Astrocyte (in vitro differentiated cells and primary cell): Measurements from ENCODE around the gene ZNF879. TPM values are rescaled to one million over a fixed set of nuclear protein-coding genes. Genes with fewer than 3 reads are reported as not detected.

Source experiments
- DNase-seq: peaks from one replicate; pipeline ENCODE4 v3.0.0-alpha.2; 2010; ENCODE audit warnings: low read depth
- FAIRE-seq: peaks from 2 replicates; lab custom pipeline; 2011; peaks lifted over from hg19 to GRCh38; lab: Jason Lieb, UNC
- H2AFZ ChIP-seq: 2 replicates; pipeline ENCODE4 v1.6.0; 2012; ENCODE audit warnings: low read depth, low read length, inconsistent platforms
- H3K27ac ChIP-seq: 2 replicates; pipeline ENCODE4 v1.5.1; 2011; ENCODE audit warnings: low read depth, low read length, inconsistent platforms
- H3K27me3 ChIP-seq: 2 replicates; pipeline ENCODE4 v1.6.0; 2011; ENCODE audit warnings: low read length, inconsistent platforms; ENCODE audit not compliant: insufficient read depth
- H3K36me3 ChIP-seq: 2 replicates; pipeline ENCODE4 v1.5.1; 2011; ENCODE audit warnings: low read length, inconsistent platforms; ENCODE audit not compliant: insufficient read depth
- H3K4me1 ChIP-seq: 2 replicates; pipeline ENCODE4 v1.5.1; 2011; ENCODE audit warnings: low read length, inconsistent platforms; ENCODE audit not compliant: insufficient read depth
- H3K4me2 ChIP-seq: 2 replicates; pipeline ENCODE4 v1.6.0; 2012; ENCODE audit warnings: low read length, inconsistent platforms
- H3K4me3 ChIP-seq: 2 replicates; pipeline ENCODE4 v1.5.1; 2011; ENCODE audit warnings: low read depth, mild to moderate bottlenecking, low read length, inconsistent platforms; ENCODE audit not compliant: insufficient read depth
- H3K79me2 ChIP-seq: 2 replicates; pipeline ENCODE4 v1.6.0; 2012; ENCODE audit warnings: mild to moderate bottlenecking, low read length, inconsistent platforms; ENCODE audit not compliant: insufficient read depth
- H3K9ac ChIP-seq: 2 replicates; pipeline ENCODE4 v1.6.0; 2012; ENCODE audit warnings: mild to moderate bottlenecking, low read length, inconsistent platforms
- H3K9me3 ChIP-seq: 2 replicates; pipeline ENCODE4 v1.5.1; 2012; ENCODE audit warnings: low read depth, mild to moderate bottlenecking, low read length, inconsistent platforms; ENCODE audit not compliant: insufficient read depth
- H4K20me1 ChIP-seq: 2 replicates; pipeline ENCODE4 v1.6.0; 2012; ENCODE audit warnings: low read length, inconsistent platforms; ENCODE audit not compliant: insufficient read depth
- H3K27ac Mint-ChIP-seq: one replicate; pipeline ENCODE4 v1.8.0; 2021; ENCODE audit warnings: mild to moderate bottlenecking, mixed read lengths; ENCODE audit not compliant: unreplicated experiment
- H3K27me3 Mint-ChIP-seq: one replicate; pipeline ENCODE4 v1.8.0; 2021; ENCODE audit warnings: low read depth, mixed read lengths; ENCODE audit not compliant: unreplicated experiment
- H3K36me3 Mint-ChIP-seq: one replicate; pipeline ENCODE4 v1.8.0; 2021; ENCODE audit warnings: low read depth, mixed read lengths; ENCODE audit not compliant: unreplicated experiment
- H3K4me1 Mint-ChIP-seq: one replicate; pipeline ENCODE4 v1.8.0; 2021; ENCODE audit warnings: low read depth, mixed read lengths; ENCODE audit not compliant: unreplicated experiment
- H3K4me3 Mint-ChIP-seq: one replicate; pipeline ENCODE4 v1.8.0; 2021; ENCODE audit warnings: mild to moderate bottlenecking, moderate library complexity, mixed read lengths; ENCODE audit not compliant: unreplicated experiment
- H3K9me3 Mint-ChIP-seq: one replicate; pipeline ENCODE4 v1.8.0; 2021; ENCODE audit warnings: mild to moderate bottlenecking, mixed read lengths; ENCODE audit not compliant: unreplicated experiment
- CTCF ChIP-seq: IDR thresholded peaks from 2 replicates; pipeline ENCODE4 v1.5.1; 2011; ENCODE audit warnings: low read depth, mild to moderate bottlenecking, inconsistent platforms, low read length, moderate library complexity; ENCODE audit not compliant: insufficient read depth
- EZH2 ChIP-seq: IDR thresholded peaks from 2 replicates; pipeline ENCODE4 v1.6.1; 2012; ENCODE audit warnings: mild to moderate bottlenecking, low read length, inconsistent platforms; ENCODE audit not compliant: insufficient read depth
- total RNA-seq: library from RNA; stranded (reverse); gene quantifications from 2 replicates; pipeline ENCODE4 v1.2.1, GENCODE V29; 2021

The ZNF879 gene
- total RNA-seq, 1 donor from 2014 or later, result 1.9 TPM

- TF ChIP-seq EZH2 (no peak), CTCF (no peak)
- no peaks in the 10 kb centered on the region for H3K4me1 ChIP-seq
- H3K4me2 ChIP-seq, result no peak overlapping the region
- Mint-ChIP-seq H3K27ac (no peak overlapping the region), H3K4me3 (no peak overlapping the region), H3K9me3 (peaks cover 14% of the 10 kb centered on the region), H3K36me3 (no peaks in the 10 kb centered on the region), H3K27me3 (no peaks in the 10 kb centered on the region), H3K4me1 (no peaks in the 10 kb centered on the region)
- FAIRE-seq (no peak), DNase-seq (no peak)
- no peak overlapping the region for H3K27ac ChIP-seq
- H3K4me3 ChIP-seq, result no peak overlapping the region
- no peak overlapping the region for H3K9ac ChIP-seq
- no peaks in the 10 kb centered on the region for H3K9me3 ChIP-seq
- no peaks in the 10 kb centered on the region for H3K36me3 ChIP-seq
- no peak overlapping the region for H2AFZ ChIP-seq
- H3K27me3 ChIP-seq, result no peaks in the 10 kb centered on the region
- H3K79me2 ChIP-seq, result no peaks in the 10 kb centered on the region
- H4K20me1 ChIP-seq, result no peaks in the 10 kb centered on the region
Measured at GRCh38 chr5:179008667-179009066, 14.9 kb upstream of the ZNF879 start.

- H3K4me1 ChIP-seq, result no peaks in the 10 kb centered on the region
- FAIRE-seq (no peak), DNase-seq (no peak)
- Mint-ChIP-seq H3K27ac (no peak overlapping the region), H3K9me3 (peaks cover 72% of the 10 kb centered on the region), H3K27me3 (no peaks in the 10 kb centered on the region), H3K4me1 (no peaks in the 10 kb centered on the region), H3K4me3 (no peak overlapping the region), H3K36me3 (peaks cover 53% of the 10 kb centered on the region)
- no peak overlapping the region for H3K4me2 ChIP-seq
- no peaks in the 10 kb centered on the region for H3K27me3 ChIP-seq
- H3K27ac ChIP-seq, result no peak overlapping the region
- H3K36me3 ChIP-seq, result peaks cover 8% of the 10 kb centered on the region
- H3K9ac ChIP-seq, result no peak overlapping the region
- H4K20me1 ChIP-seq, result no peaks in the 10 kb centered on the region
- H3K9me3 ChIP-seq, result peaks cover 49% of the 10 kb centered on the region
- no peak for TF ChIP-seq EZH2
- TF ChIP-seq CTCF, result no peak
- no peaks in the 10 kb centered on the region for H3K79me2 ChIP-seq
- H2AFZ ChIP-seq, result no peak overlapping the region
- H3K4me3 ChIP-seq, result no peak overlapping the region
Measured at GRCh38 chr5:179033004-179033580, 9.5 kb downstream of the ZNF879 start.

- H3K4me2 ChIP-seq, result no peak overlapping the region
- no peaks in the 10 kb centered on the region for H3K79me2 ChIP-seq
- H3K36me3 ChIP-seq, result no peaks in the 10 kb centered on the region
- DNase-seq (no peak), FAIRE-seq (no peak)
- Mint-ChIP-seq H3K4me1 (no peaks in the 10 kb centered on the region), H3K4me3 (no peak overlapping the region), H3K9me3 (peaks cover 16% of the 10 kb centered on the region), H3K27ac (no peak overlapping the region), H3K36me3 (no peaks in the 10 kb centered on the region), H3K27me3 (no peaks in the 10 kb centered on the region)
- no peak for TF ChIP-seq CTCF
- no peaks in the 10 kb centered on the region for H3K4me1 ChIP-seq
- no peaks in the 10 kb centered on the region for H3K27me3 ChIP-seq
- H2AFZ ChIP-seq, result no peak overlapping the region
- no peaks in the 10 kb centered on the region for H3K9me3 ChIP-seq
- H4K20me1 ChIP-seq, result no peaks in the 10 kb centered on the region
- no peak overlapping the region for H3K27ac ChIP-seq
- no peak overlapping the region for H3K9ac ChIP-seq
- H3K4me3 ChIP-seq, result no peak overlapping the region
Measured at GRCh38 chr5:179044765-179045164, 21.2 kb downstream of the ZNF879 start.
